GM18502 (cell line): ENCODE data around the gene HOOK2.
"Not testable (repeated sequence)": the region's sequence is repeated elsewhere in the genome, so short reads cannot be mapped to it uniquely, and the experiment has no call there.

Experiments used
- ATAC-seq: cut with Tn5 transposase; IDR thresholded peaks from one replicate; pipeline ENCODE4 v1.9.1; 2021; ENCODE audit warnings: mild to moderate bottlenecking; ENCODE audit not compliant: unreplicated experiment, poor library complexity

HOOK2 gene

GRCh38 chr19:12756150-12756883 is 19.0 kb downstream of the HOOK2 start:
- no peak for ATAC-seq

GRCh38 chr19:12754465-12755196 is 20.7 kb downstream of the HOOK2 start:
- ATAC-seq = no peak

GRCh38 chr19:12752056-12752781 is 23.1 kb downstream of the HOOK2 start:
- no peak for ATAC-seq

- no peak for ATAC-seq
Observed at GRCh38 chr19:12751635-12752034, 23.7 kb downstream of the HOOK2 start, which contains the start of gene BEST2. TSS of gene BEST2 (plus strand) at chr19:12751791. CDS start at chr19:12752593, 802 bp downstream.

GRCh38 chr19:12750851-12751250 is 24.5 kb downstream of the HOOK2 start:
- no peak for ATAC-seq

GRCh38 chr19:12749938-12750521 is 25.3 kb downstream of the HOOK2 start:
- ATAC-seq = no peak

GRCh38 chr19:12748489-12748888 is 26.9 kb downstream of the HOOK2 start:
- no peak for ATAC-seq

- no peak for ATAC-seq
Observed at GRCh38 chr19:12745166-12745897, 30.0 kb downstream of the HOOK2 start.

- no peak for ATAC-seq
Observed at GRCh38 chr19:12737835-12738351, 37.5 kb downstream of the HOOK2 start.

- peak; percentile 74 for ATAC-seq
Observed at GRCh38 chr19:12736995-12737834, 38.1 kb downstream of the HOOK2 start, which contains the start of gene GET3. TSS of gene GET3 (plus strand) at chr19:12737497. CDS start at chr19:12737506, 9 bp downstream.

- ATAC-seq = no peak
Observed at GRCh38 chr19:12733369-12734214, 41.8 kb downstream of the HOOK2 start.

- ATAC-seq = no peak
Observed at GRCh38 chr19:12731337-12731736, 44.0 kb downstream of the HOOK2 start.

GRCh38 chr19:12730064-12730463 is 45.3 kb downstream of the HOOK2 start:
- ATAC-seq = no peak

- ATAC-seq = no peak
Observed at GRCh38 chr19:12727745-12728433, 47.5 kb downstream of the HOOK2 start.

- ATAC-seq = no peak
Observed at GRCh38 chr19:12726988-12727316, 48.4 kb downstream of the HOOK2 start.

- ATAC-seq = not testable (repeated sequence)
Observed at GRCh38 chr19:12725612-12726011, 49.7 kb downstream of the HOOK2 start.

GRCh38 chr19:12723641-12724426 is 51.5 kb downstream of the HOOK2 start, which contains the start of gene TNPO2:
TSS of gene TNPO2 (minus strand) at chr19:12723932. CDS start at chr19:12720977, 2,955 bp downstream.
- no peak for ATAC-seq
